HG03469 (cell line): ENCODE measurements around the gene SHROOM1.
A peak's percentile ranks its signal among the peaks of the same experiment; 100 is the strongest.
"Not testable (repeated sequence)": the region's sequence is repeated elsewhere in the genome, so short reads cannot be mapped to it uniquely, and the experiment has no call there.

ENCODE experiments used
- ATAC-seq: cut with Tn5 transposase; IDR thresholded peaks from one replicate; pipeline ENCODE4 v1.9.1; 2021; ENCODE audit warnings: mild to moderate bottlenecking, moderate library complexity, moderate number of reproducible peaks; ENCODE audit not compliant: unreplicated experiment

Gene SHROOM1

DNA sequence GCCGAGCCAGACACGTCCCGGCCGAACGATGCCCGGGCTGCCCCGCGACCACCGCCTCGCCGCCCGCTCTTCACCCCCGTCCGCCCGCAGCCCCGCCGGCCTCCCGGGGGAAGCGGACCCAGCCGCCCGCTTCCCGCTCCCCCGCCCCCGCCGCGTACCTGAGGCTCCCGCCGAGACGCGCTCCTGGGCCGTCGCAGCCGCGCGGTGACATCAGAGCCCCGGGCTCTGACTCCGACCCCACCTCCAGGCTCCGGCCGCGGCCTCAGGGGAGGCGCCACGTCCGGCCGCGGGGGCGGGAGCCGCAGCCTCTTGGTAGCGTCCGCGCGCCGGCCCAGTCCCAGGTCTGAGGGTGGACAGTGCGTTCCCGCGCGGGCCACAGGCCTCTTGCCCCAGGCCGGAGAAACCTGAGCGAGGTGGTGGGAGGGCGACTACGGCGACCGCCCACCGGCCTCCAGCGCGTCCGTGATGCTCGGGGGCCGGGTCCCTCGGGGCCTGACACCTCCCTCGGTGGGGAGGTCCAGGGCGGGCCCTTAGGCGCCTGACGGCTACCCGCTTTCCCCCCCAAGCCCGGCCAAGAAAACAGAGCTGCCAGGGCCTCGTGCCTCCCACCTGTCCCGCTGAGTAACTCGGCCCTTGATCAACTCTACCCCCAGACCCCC lies at the start of gene SHROOM1:
TSS of gene SHROOM1 (minus strand) at position 212 of the 659 bp plus-strand sequence. CDS start 4,507 bp downstream, outside the sequence.
- ATAC-seq: peak; percentile 39

DNA sequence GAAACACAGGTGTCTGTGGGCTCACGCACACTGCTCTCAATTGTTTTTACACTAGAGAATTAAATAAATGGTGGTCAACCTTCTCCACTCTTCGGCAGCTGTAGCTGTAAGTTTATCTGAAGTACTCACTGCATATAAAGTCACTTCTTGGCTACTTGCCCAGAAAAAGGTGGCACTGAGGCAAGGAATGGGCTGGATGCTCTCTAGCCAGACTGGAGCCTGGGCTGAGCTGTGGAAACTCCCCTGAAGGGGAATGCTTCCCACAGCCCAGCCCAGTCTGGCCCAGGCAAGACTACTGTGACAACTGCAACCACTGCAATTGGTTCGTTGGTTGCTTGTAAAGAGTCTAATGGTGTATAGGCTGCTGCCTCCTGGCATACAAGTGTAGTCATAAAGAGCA lies 47.5 kb upstream of the SHROOM1 start:
- no peak for ATAC-seq

DNA sequence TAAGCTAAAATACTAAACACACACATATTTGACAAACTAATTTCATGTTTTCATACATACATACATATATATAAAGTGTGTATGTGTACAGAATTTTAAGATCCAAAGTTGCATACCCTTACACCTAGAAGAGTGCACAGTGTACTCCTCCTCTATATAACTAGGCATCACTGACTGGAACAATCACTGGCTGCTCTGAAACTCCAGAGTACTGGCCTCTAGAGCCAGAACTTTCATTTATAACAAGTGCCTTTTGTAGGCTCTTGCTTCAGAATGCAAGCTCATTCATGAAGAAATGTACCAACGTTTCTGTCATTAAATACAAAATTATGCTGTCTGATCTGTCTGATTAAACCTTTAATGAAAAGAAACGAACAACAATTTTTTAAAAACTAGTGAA lies 47.0 kb upstream of the SHROOM1 start:
- no peak for ATAC-seq

GRCh38 chr5:132876020-132876759 lies 45.7 kb upstream of the SHROOM1 start:
- ATAC-seq: no peak

GRCh38 chr5:132873930-132874271 lies 43.5 kb upstream of the SHROOM1 start:
- no peak for ATAC-seq

GRCh38 chr5:132873119-132873929 lies 42.9 kb upstream of the SHROOM1 start, which contains the start of gene LEAP2:
TSS of gene LEAP2 (plus strand) at chr5:132873668. CDS start at chr5:132873695, 27 bp downstream.
- ATAC-seq: no peak

GRCh38 chr5:132872788-132873118 lies 42.3 kb upstream of the SHROOM1 start:
- ATAC-seq: no peak

DNA sequence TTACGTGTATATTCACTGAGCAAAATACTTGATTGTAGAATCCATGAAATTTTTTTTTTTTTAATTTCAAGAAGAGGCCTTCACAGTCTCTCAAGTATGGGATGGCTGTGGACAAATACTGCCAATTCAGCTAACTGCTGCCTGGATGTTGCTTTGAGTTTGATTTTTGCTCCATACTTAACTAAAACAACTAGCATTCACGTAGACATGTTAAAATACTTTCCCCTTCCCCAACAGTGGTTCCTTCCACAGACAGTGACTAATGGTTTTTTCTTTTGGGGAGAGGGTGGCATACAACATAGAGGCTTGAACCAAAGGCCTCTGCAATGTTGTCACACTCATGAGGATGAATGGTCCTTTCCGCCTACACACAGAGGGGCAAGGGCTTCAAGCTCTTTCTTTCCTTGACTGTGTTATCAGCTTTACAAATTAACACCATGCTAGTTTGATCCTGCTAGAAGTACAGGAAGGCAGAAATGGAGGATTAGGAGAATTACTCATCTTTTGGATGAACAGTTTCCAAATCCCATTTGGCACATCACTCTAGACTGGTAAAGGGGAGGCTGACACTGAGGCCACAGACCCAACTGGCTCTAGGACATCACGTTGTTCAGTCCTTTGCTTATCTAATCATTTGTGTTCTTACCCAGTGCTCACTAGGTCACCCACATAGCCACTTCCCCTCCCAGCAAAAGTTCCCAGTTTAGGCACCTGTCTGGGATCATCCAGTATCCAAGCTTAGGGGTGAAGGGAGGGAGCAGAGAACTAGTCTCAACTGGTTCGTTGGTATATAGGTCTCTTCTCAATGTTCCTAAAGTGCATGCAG lies 41.2 kb upstream of the SHROOM1 start:
- ATAC-seq: no peak

DNA sequence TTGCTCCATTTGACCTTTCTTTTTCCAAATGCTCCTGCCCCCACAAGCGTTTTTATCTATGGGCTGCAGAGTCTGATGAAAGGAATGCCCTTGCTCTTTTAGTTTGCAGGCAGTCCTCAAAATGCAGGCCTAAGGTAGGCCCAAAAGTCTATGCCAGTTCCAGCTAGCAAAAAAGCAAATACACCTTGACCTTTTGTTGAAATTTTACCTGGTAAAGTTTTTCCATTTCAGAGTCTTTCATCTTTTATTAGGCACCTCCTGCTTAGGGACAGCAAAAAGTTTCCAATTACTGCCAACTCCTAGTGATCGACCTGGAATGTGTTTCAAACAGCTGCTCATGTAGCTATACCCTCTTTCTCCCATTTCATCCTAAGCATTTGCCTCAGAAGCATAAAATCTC lies 40.4 kb upstream of the SHROOM1 start:
- no peak for ATAC-seq

DNA sequence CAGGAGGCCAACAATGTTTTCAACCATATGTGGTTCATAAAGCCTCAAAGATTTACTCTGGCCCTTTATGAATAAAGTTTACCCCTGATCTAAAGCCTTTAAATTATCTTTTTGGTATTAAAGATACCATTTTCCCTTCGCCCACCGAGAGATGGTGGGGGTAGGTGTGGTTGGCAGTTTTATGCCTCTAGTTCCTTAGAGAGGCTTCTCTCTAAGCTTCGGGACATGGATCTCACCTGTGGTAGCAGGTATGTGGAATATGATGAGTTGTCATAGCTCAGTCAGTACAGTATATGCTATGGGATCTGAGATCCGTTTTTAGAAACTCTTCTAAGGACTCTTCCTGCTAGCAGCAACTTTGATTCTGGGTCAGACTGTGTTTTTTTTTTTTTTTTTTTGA lies 38.3 kb upstream of the SHROOM1 start:
- no peak for ATAC-seq

DNA sequence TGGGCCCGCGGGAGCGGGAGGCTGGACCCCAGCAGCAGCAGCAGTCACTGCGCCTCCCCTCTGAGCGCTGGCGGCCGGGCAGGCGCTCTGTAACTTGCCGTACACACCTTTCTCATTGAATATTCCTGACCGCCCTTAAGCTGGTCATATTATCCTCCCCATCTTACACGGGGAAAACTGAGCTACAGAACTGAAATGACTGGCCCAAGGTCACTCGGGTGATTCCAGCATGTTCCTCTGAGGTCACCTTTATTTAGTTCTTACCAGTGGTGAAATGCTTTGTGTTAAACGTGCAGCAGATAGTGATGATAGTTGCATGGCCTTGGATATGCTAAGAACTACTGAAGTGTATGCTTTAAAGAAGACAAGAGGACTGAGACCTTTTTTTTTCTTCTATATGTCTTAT lies 36.6 kb upstream of the SHROOM1 start:
- ATAC-seq: no peak

DNA sequence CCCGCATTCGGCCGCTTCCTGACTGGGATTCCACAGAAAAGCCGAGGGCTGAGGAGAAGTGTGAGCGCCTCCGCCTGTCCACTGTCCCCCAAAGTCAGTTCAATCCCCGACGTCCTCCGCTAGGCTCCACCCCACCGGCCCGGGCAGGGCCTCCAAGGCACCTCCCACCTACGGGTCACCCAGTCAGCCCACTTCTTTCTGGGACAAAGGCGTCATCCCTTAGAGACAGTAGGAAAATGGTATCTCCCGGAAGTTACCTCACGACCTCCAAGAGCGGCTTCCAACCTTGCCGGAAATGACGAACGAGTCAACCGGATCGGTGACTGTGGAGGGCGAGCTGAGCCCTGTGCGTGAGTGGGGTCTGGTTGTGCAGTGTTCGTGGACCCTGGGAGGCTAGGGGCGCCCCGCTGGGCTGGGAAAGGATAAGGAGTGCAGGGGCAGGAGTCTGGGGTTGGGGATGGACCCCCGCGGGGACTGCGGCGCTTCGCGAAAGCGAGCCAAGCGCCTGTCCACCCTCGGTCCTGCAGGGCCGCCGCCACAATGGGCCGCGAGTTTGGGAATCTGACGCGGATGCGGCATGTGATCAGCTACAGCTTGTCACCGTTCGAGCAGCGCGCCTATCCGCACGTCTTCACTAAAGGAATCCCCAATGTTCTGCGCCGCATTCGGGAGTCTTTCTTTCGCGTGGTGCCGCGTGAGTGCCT lies 36.0 kb upstream of the SHROOM1 start, which contains the start of the genes GDF9 and UQCRQ:
TSS of gene GDF9 (minus strand) at position 128 of the 704 bp plus-strand sequence. CDS start 1,936 bp downstream, outside the sequence.
TSS of gene UQCRQ (plus strand) at position 301 of the 704 bp plus-strand sequence. CDS start at position 541, 240 bp downstream.
- ATAC-seq: peak; percentile 96

DNA sequence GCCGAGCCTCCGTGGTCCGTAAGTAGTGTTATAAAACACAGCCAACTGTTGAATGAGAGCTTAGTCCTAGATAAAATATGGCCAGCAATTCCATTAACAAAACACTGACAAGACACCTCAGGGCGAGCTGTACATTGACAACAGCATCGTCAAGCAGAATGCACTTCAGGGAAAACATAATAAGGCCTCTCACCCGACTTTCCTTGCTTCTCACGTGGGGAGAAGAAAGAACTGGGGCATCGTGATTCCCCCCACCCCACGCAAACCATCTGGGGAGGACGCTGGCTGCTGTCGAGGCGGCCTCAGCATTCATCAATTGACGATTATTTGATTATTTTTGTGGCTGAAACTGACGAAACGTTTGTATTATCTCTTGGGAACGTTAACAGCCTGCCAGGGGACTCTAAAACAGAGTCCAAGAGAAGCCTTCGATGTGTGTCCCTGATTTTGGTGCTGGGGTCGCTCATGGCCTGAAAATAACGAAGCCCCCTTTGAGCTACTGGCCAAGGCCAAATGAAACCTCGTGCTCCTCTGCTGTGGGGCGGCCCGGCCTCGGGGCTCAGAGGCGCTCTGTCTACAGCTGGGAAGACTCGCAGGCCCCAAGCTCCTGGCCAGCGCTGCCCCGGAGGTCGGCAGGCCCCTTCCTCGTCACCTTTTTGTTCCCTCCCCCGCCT lies 35.4 kb upstream of the SHROOM1 start:
- ATAC-seq: peak; percentile 11

DNA sequence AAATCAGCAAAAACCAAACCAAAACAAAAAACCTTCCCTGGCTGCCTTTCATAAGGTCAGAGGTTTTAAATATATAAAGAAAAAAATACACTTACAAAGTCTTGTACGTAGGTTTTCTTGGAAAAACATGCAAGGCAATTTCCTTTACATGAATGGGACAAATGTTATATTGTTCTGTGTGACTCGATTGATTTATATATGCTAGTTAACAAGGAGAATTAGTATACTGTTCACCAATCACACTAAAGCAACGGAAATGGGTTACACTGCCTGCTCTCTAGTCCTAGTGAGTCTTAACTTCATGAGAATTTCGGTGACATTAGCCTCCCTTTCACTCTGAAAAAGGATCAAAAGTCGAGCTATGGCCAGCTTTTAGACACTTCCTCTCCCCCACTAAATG lies 30.3 kb upstream of the SHROOM1 start:
- no peak for ATAC-seq

DNA sequence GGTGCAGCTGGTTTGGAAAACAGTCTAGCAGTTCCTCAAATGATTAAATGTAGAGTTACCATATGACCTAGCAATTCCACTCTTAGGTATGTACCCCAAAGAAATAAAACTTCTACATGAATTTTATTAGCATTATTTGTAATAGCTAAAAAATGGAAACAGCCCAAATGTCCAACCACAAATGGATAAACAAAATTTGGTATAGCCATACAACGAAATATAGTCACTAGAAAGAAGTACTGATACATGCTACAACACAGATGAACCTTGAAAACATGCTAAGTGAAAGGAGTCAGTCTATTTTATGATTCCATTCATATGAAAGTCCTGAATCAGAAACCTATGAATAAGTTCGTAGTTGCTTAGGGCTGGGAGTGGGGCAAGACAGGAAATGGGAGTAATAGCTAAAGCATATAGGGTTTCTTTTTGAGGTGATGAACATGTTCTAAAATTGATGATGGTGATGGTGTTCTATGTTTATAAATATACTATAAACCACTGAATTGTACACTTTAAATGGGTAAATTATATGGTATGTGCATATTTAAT lies 29.5 kb upstream of the SHROOM1 start:
- no peak for ATAC-seq

DNA sequence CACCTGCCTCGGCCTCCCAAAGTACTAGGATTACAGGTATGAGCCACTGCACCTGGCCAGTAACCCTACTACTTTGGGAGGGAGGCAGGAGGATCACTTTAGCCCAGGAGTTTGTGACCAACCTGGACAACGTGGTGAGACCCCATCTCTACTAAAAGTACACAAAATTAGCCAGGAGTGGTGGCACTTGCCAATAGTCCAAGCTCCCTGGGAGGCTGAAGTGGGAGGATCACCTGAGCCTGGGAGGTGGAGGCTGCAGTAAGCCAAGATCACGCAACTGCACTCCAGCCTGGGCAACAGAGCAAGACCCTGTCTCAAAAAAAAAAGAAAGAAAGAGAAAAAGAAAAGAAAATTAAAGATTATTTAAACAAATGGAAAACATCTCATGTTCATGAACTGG lies 25.6 kb upstream of the SHROOM1 start:
- ATAC-seq: no peak

DNA sequence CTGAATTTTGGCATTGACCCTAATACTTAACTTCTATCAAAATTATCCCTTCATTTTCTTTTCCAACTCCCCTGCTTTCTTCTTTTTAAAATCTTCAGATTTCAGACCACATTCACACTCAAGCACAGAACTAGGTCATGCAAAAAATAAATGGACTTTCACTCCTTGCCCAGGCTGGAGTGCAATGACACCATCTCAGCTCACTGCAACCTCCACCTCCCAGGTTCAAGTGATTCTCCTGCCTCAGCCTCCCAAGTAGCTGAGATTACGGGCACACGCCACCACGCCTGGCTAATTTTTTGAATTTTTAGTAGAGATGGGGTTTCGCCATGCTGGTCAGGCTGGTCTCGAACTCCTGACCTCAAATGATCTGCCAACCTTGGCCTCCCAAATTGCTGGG lies 24.5 kb upstream of the SHROOM1 start:
- not testable (repeated sequence) for ATAC-seq

- no peak for ATAC-seq
Measured at GRCh38 chr5:132854301-132854700, 23.9 kb upstream of the SHROOM1 start.

DNA sequence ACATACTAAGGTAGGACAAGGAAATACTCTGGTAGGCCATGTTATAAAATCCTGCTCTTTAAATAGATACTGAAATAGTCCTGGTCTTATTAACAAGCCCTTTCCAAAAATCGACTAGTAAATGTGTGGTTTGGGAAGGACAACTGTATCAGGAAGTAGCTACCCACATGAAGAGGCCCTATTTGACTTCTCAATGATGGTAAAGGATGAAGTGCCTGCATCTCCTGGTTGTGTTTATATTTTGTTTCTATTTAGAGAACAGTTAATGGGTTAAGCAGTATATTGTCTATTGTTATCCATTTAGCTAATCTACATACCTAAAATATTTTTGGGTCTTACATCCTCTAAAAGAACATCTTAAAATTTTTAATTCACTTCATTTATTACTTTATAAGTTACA lies 23.3 kb upstream of the SHROOM1 start:
- ATAC-seq: no peak
